ENCODE results near the gene ATP5F1E. TPM values are rescaled to one million over a fixed set of nuclear protein-coding genes. Genes with fewer than 3 reads are reported as not detected.

ATP5F1E gene
- total and polyA plus RNA-seq, 2 donors (not counting 3 experiments of a cell fraction or from before 2014, with no cell fraction given) = 29.0 to 107 TPM

- no peak overlapping the region for H3K27ac ChIP-seq (ENCODE audit: insufficient read depth, low read depth, low read length)
- no peak for DNase-seq (ENCODE audit: low read depth, low spot score)
- H3K36me3 ChIP-seq (ENCODE audit: control insufficient read depth in 2 of 2, extremely low read depth in 1 of 2, insufficient read depth in 2 of 2, low read length in 2 of 2) = peaks cover 18 to 22% of the 10 kb centered on the region in 2 experiments
- intact Hi-C loops (cut with micrococcal nuclease) (no loop called here), dilution Hi-C loops (cut with MboI; ENCODE audit: extremely low pct_ligation_motif_present, low sequenced_read_pairs) (no loop called here)
- BruUV-seq (replicated peaks) = no TSS peak
- no peak overlapping the region for H3K4me3 ChIP-seq (replicated peaks in 1 of 3; ENCODE audit: insufficient read depth in 1 of 3, low read depth in 1 of 3, low read length in 3 of 3)
- H3K9ac ChIP-seq (replicated peaks; ENCODE audit: extremely low read depth, insufficient read depth, low read length) = no peak overlapping the region
- peaks cover 23% of the 10 kb centered on the region for H3K4me1 ChIP-seq (ENCODE audit: control insufficient read depth, extremely low read depth, insufficient read depth, low read length)
- no peaks in the 10 kb centered on the region for H4K20me1 ChIP-seq (replicated peaks; ENCODE audit: control insufficient read depth, extremely low read depth, insufficient read depth, low read length)
- no peak overlapping the region for H2AFZ ChIP-seq (ENCODE audit: low read depth, low read length)
- no peaks in the 10 kb centered on the region for H3K27me3 ChIP-seq (ENCODE audit: control insufficient read depth in 2 of 2, insufficient read depth in 2 of 2, low read length in 2 of 2)
- FAIRE-seq = no peak
- ChIA-PET POLR2A (no interaction called here), CTCF (interaction anchor here (0.8 kb wide), 1 partner anchor 12 kb away, joined by 3 read pairs; no protein-coding TSS in a partner anchor)
- no peaks in the 10 kb centered on the region for H3K9me3 ChIP-seq (replicated peaks; ENCODE audit: control insufficient read depth, insufficient read depth, low read length)
- H3K9me1 ChIP-seq (replicated peaks; ENCODE audit: control insufficient read depth, extremely low read depth, insufficient read depth, low read length) = no peaks in the 10 kb centered on the region
- TF ChIP-seq POLR2AphosphoS5 (IDR thresholded peaks at IDR 0.05; ENCODE audit: insufficient read depth, low read depth, low read length) (no peak), FOS (IDR thresholded peaks at IDR 0.05; ENCODE audit: borderline replicate concordance, insufficient read depth, low read length) (no peak), GATA2 (IDR thresholded peaks at IDR 0.05; ENCODE audit: insufficient read depth, insufficient read length, low read depth, low read length) (no peak), EZH2 (IDR thresholded peaks at IDR 0.05; ENCODE audit: borderline replicate concordance, low read depth, low read length, severe bottlenecking) (no peak), CTCF (IDR thresholded peaks at IDR 0.05; ENCODE audit: extremely low read depth in 1 of 2, insufficient read depth in 1 of 2, low read depth in 1 of 2, low read length in 2 of 2) (no peak), JUN (IDR thresholded peaks at IDR 0.05; ENCODE audit: borderline replicate concordance, insufficient read depth, insufficient read length, low read depth) (no peak), MAX (IDR thresholded peaks at IDR 0.05; ENCODE audit: insufficient read depth, insufficient read length) (no peak), MYC (IDR thresholded peaks at IDR 0.05; ENCODE audit: low read depth, low read length) (no peak), POLR2A (IDR thresholded peaks at IDR 0.05; ENCODE audit: low read depth, low read length) (no peak)
- H3K4me2 ChIP-seq (ENCODE audit: insufficient read depth, low read length) = no peak overlapping the region
- peaks cover 57% of the 10 kb centered on the region for H3K79me2 ChIP-seq (ENCODE audit: control insufficient read depth, insufficient read depth, low read length)
These were observed 7.0 kb downstream of the ATP5F1E start for GRCh38 chr20:59025086-59025485.

Measured in endothelial cell of umbilical vein (primary cell).